Measurements from ENCODE around the gene WRNIP1.

GRCh38 chr6:2796861-2797260 lies 31.7 kb downstream of the WRNIP1 start:
- TF ChIP-seq, protein P1, sequence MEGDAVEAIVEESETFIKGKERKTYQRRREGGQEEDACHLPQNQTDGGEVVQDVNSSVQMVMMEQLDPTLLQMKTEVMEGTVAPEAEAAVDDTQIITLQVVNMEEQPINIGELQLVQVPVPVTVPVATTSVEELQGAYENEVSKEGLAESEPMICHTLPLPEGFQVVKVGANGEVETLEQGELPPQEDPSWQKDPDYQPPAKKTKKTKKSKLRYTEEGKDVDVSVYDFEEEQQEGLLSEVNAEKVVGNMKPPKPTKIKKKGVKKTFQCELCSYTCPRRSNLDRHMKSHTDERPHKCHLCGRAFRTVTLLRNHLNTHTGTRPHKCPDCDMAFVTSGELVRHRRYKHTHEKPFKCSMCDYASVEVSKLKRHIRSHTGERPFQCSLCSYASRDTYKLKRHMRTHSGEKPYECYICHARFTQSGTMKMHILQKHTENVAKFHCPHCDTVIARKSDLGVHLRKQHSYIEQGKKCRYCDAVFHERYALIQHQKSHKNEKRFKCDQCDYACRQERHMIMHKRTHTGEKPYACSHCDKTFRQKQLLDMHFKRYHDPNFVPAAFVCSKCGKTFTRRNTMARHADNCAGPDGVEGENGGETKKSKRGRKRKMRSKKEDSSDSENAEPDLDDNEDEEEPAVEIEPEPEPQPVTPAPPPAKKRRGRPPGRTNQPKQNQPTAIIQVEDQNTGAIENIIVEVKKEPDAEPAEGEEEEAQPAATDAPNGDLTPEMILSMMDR (conservative IDR thresholded peaks at IDR 0.05; ENCODE audit: low read depth, low read length): no peak
- no peak for TF ChIP-seq SMC3 (IDR thresholded peaks at IDR 0.05; ENCODE audit: low read depth, low read length)
- TF ChIP-seq CEBPB (IDR thresholded peaks at IDR 0.05; ENCODE audit: low read depth, low read length): no peak
- no peak for TF ChIP-seq POLR2A (IDR thresholded peaks at IDR 0.05; ENCODE audit: low read depth, low read length)
- no peak for TF ChIP-seq RAD21 (IDR thresholded peaks at IDR 0.05; ENCODE audit: low read length)
- TF ChIP-seq, protein P2, sequence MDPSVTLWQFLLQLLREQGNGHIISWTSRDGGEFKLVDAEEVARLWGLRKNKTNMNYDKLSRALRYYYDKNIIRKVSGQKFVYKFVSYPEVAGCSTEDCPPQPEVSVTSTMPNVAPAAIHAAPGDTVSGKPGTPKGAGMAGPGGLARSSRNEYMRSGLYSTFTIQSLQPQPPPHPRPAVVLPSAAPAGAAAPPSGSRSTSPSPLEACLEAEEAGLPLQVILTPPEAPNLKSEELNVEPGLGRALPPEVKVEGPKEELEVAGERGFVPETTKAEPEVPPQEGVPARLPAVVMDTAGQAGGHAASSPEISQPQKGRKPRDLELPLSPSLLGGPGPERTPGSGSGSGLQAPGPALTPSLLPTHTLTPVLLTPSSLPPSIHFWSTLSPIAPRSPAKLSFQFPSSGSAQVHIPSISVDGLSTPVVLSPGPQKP (IDR thresholded peaks at IDR 0.05; ENCODE audit: borderline replicate concordance, low read depth, low read length): no peak
- TF ChIP-seq, protein P3, sequence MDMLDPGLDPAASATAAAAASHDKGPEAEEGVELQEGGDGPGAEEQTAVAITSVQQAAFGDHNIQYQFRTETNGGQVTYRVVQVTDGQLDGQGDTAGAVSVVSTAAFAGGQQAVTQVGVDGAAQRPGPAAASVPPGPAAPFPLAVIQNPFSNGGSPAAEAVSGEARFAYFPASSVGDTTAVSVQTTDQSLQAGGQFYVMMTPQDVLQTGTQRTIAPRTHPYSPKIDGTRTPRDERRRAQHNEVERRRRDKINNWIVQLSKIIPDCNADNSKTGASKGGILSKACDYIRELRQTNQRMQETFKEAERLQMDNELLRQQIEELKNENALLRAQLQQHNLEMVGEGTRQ (IDR thresholded peaks at IDR 0.05; ENCODE audit: low read depth, low read length): no peak
- no peak for TF ChIP-seq MAFK (IDR thresholded peaks at IDR 0.05; ENCODE audit: low read depth, low read length)
- TF ChIP-seq MAZ (IDR thresholded peaks at IDR 0.05; ENCODE audit: borderline replicate concordance, low read depth, low read length): no peak
- no peak for TF ChIP-seq BHLHE40 (IDR thresholded peaks at IDR 0.05; ENCODE audit: low read depth, low read length)
- TF ChIP-seq MXI1 (IDR thresholded peaks at IDR 0.05; ENCODE audit: borderline replicate concordance, low read depth, low read length): no peak
- no peak for TF ChIP-seq CHD1 (IDR thresholded peaks at IDR 0.05; ENCODE audit: low read depth, low read length)

Data from IMR-90 (cell line).